Raji (cell line): ENCODE measurements around the gene FLT1.

Experiments used
- POLR2A ChIP-seq: IDR thresholded peaks from 2 replicates; pipeline ENCODE4 v1.6.1; 2011; ENCODE audit warnings: low read depth, low read length, control low read depth; ENCODE audit not compliant: insufficient read depth

The FLT1 gene

DNA sequence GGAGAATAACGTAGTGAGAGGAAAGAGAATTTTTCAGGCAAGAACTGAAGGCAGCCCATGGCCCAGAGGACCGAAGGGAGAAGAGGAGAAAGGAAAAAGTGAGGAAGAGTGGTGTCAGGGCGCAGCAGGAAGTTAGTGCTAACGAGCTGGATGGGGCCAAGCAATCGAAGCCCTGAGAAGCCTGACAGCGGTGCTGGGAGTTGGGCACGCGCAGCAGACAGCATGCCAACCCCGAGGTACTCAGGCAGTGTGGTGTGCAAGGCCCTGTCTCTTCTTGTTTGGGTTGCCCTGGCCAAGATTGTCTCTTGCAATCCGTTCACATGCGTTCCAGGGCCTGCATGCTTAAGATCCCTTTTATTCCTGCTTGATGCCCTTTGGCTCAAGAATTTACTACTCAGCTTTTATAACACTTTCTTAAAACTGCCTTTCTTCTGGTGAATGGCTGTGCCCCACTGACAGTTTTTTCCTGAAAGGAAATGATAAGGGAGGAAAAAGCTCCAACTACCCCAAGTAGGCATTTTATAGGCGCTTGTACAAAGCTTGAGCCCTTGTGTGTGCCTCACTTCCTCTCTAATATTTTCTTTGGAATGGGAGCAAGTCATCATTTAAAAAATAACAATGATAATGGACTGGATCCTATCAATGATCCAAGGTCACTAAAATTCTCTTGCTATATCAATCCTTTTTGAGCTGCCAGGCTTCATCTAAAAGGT is 115.4 kb downstream of the FLT1 start:
- TF ChIP-seq POLR2A = no peak

DNA sequence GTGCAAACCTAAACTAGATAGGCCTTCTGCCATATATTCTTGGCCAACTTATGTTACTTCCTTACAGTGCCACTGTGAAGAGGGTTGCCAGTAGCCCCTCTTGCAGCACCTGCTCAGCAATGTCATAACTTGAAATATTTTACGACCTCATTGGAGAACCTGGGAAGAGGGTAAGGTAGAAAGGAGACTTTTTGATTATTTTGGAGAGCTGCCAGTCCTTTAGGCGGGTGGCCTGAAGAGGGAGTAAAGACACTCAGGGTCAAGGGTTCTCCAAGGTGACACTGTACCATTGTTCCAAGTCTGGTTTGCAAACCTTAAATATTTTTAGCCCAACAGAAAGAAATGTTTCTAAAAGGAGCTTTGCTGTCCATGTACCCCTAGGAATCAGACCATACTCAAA is 118.3 kb downstream of the FLT1 start:
- no peak for TF ChIP-seq POLR2A

DNA sequence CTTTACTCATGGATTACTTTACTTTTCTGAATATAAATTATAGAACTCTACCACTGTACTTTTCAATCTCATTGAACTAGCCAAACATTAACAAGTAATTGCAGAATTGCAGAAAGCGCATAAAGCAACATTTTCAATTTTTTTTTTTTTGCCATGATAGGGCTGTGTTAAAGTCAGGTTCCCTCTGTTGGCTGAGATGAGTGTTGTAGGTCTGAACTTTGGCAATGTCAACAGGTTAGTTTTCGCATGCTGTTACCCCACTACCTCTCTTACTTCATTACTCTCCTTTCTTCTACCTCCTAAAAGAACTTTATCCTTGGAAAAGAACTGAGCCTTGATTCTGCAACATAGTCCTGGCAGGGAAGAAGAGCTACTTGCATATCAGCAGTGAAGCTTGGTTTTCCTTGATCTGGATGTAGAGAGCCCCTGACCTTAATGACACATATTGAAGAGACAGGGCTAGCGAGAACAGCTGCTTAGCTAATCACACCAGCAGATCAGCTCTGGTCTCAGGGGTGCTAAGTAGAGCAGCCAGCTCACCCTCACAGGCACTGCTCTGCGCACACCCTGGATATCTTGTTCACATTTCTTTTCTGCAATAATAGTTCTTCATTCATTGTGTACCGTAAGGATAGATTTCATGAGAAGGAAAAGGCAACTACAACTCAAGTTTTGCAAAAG is 119.5 kb downstream of the FLT1 start:
- no peak for TF ChIP-seq POLR2A

DNA sequence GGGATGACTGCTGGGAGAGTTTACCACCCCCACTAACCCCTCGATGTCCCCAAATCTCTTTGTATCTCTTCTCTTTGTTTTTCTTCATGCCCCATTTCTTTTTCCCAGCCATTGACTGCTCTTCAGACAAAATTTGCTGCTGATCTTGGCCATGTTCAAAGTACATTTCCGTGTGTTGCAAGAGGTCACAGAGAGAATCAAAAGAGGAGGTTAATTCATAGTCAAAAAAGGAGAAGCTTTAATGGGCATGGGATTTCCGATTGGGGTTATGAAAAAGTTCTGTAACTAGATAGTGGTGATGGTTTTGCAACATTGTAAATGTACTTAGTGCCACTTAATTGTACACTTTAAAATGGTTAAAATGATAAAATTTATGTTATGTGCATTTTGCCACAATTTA is 121.1 kb downstream of the FLT1 start:
- no peak for TF ChIP-seq POLR2A

DNA sequence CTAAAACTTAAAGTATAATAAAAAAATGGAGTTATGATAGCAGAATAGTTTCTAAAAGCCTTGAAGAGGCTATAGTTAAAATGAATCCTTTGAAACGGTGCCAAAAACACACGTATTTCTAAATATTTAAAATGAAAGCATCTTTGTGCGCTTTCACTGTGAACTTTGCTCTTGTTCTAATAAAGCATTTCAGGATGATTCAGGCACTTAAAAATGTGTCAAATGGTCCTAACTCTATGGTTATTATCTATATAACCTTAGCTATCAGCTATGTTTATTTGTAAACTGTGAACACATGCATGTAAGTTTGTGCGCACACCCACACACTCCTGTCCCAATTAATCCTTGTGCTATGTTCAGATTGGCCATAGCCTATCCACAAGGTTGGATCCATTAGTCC is 124.5 kb downstream of the FLT1 start:
- no peak for TF ChIP-seq POLR2A

DNA sequence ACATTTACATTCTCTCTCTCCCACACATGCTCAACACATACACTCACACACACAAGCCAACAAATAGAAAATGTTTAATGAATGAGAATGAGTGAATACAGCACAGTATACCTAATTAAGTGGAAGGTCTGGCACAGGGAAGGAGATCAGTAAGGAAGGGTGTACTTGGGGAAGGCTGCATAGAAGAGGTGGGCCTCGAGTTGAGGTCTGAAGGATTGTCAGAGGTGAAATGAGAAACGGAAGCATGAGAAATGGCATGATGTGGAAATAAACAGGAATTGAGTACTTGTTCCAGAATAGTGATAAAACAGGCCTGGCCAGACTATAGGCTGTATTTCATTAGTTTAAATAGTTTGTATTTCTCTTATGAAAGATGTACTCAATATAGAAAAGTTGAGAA is 136.2 kb downstream of the FLT1 start:
- TF ChIP-seq POLR2A = no peak

DNA sequence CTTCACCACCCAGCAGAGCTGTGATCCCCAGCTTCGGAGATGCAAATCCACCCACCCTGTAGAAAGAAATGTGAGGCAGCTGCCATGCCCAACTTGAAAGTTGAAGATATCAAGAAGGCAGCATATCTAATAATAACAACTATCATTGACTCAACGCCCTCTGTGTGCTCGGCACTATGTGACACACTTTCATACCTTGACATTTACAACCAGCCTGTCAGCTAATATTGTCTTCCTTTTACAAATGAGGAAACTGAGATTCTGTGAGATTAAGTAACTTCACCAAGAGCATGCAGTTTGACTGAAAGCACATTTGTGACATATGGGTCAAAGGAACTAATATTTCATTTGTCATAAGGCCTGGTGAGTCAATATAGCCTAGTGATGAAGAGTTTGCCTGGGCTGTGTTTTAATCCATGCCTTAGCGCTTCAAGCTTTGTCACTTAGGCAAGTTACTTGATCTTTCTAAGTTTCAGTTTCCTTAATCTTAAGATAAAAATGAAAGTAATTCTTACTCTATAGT is 137.0 kb downstream of the FLT1 start:
- no peak for TF ChIP-seq POLR2A

DNA sequence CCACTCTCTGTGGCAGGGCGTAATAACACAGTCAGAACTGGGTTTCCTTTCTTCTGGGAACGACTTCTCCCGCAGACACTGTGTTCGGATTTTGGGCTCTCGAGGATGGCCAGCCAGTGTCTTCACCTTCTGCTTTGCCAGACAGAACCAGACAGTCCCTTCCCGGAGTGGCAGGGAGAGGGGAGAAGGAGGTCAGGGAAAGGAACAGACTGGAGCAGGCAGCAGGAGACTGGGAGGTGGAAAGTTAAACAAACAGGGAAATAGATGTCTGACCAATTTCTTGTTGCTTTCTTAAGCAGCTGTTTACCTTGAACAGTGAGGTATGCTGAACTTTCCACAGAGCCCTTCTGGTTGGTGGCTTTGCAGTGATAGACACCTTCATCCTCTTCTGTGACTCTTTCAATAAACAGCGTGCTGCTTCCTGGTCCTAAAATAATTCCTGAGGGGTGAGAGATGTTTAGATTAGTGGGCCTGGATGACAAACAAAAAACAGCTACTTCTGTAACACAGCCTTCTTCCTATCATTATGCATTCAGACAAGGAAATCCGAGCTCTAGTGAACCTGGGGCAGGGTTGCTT is 137.6 kb downstream of the FLT1 start:
- TF ChIP-seq POLR2A = no peak

DNA sequence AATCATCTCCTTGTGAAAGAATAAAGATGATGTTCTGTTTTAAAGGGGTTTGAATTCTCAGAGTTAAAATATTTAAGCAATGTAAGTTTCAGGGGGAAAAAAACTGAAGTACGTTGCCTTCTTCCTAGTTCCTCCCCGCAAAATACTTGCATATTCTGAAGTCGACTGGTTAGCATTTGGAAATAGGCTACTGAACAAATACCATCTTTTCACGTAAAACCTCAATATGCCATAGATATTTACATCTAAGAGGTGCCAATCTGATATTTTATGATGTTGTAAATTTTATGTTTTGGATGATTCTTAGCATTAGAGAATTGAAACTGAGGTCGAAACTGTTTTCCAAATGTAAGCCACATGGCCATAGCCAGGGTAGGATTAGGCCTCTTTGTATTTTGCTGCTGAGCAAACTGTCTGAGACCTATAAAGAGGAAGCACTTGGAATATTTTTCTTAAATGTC is 138.3 kb downstream of the FLT1 start:
- no peak for TF ChIP-seq POLR2A

DNA sequence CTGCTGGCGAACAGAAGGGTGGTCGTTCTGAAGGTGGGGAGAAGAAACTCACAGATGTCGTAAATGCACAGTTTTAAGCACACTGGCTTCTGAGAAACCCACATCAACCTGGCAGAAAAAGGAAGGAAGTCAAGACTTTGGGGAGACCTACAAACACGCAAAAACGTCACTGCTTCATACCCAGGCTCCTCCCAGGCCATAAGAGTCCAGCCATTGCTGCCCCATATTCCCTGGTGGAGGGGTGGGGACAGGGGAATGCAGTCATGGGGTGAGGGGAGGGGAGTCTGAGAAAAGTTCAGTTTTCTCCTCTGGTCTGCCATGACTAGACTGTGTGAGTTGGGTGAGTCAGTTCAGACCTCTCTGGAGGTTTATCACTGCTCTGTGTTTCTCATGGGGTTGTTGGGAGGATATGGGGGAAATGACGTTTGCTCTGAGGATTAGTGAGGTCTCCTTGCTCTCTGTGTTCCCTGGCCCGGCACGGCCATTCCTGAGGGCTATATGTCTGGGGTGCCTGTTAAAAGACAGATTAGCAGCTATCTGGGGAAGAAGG is 139.0 kb downstream of the FLT1 start:
- TF ChIP-seq POLR2A = no peak

DNA sequence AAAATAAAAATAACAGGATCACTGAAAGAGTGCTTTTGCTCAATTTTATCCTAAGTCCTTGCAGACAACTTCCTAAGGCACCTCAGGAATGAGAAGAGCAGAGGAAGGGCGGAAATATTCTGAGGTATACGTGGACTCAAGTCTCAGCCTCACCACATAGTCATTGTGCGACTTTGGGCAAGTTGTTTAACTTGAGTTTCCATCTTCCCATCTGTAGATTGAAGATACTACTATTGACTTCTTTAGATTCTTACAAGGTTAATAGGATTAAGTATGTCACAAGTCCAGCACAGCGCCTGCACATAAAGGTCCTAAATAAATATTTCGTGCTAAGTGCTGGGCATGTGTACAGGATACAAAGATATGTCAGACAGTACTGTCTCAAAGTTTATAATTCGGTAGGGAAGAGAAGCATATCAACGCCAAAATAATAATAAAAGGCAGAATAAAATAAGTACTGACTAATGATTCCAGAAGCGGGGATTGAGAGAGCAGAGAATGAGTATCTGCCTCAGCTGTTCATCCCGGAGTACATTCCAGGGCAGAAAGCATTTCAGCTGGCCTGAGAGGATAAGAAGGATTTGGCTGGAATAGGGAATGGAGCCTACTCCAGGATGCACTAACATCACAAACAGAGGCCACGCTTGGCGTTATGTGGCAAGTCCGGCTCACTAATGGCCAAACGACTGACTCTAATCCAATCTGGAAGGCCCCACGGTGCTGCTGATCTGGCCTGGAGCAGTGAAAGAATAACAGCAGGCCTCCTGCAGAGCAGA is 139.7 kb downstream of the FLT1 start:
- TF ChIP-seq POLR2A = no peak

DNA sequence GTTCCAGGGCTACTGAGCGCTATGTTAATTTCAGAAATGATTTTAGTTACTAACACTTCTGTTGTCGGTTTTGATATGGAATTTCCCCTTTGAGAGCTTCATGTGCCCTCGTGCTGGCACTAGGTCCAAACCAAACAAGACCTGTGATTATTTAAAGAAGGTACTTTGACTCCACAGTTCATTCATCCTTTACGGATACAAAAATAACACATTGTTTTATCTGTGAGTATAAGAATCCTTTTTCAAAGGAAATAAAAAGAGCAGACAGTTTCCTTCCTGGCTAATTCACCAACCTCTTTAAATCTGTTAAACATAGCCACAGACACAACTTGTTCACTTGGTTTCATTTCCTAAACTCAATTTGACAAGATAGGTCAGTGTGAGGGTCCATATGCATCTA is 141.2 kb downstream of the FLT1 start:
- no peak for TF ChIP-seq POLR2A

DNA sequence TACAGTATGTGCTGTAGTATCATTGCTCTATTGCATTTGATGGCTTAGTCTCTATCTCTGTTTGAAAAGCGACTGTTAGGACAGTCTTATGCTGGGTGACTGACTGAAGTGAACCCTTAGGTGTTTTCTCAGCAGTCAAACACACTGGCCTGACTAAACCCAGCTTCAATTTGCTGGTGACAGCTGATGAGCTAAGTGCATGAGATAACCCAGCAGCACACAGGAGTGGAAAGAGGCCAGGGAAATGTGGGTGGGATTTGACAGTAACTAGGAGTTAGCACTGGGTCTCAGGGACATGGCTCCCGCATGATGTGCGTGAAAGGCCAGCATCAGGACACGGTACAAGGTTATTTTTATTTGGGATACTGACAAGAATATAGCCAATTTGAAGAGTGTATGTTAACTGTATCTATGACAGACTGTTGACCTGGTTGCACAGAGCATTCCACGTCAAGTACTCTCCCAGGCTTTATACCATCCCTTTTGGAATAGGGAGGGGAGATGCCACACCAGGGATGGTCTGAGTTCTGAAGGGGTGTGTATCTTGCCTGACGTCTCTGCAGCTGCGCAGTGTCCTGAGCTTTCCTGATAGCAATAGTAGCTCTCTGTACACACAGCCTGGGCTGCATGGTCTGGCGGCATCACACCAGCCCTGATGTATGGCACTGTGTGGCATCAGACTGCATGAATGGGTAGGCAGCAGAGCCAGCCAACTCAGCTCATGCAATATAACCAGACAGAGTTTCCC is 144.8 kb downstream of the FLT1 start:
- TF ChIP-seq POLR2A = no peak

DNA sequence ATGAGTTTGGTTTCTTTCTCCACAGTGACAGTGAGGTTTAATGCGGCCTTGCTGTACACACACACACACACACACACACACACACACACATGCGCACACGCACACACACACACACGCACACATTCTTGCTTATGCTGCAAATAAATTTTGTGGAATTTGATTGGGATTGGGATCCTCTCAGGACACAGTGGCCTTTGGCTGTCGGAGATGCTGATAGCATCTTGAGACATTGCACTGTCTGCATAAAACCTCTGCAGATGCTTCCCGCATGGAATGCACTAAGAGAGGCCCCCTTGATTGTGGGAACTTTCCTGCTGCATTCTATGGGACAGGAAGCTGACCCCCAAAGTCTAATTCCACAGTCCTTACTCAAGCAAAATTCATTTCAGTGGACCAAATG is 145.6 kb downstream of the FLT1 start:
- TF ChIP-seq POLR2A = no peak
